Dermis blood vessel endothelial cell (primary cell): ENCODE measurements around the gene PPP1R7. TPM values are rescaled to one million over a fixed set of nuclear protein-coding genes. Genes with fewer than 3 reads are reported as not detected.

Experiments used
- DNase-seq: peaks from one replicate; pipeline ENCODE4 v3.0.0; 2010
- total RNA-seq: library from RNA; depleted of rRNA; stranded (reverse); fragments of >200 nt; gene quantifications from 2 replicates; pipeline ENCODE4 v1.2.3, GENCODE V29; 2014

PPP1R7 gene
- total RNA-seq, 1 donor from 2014 or later = 55.1 TPM

- DNase-seq = no peak
These were observed 9.0 kb upstream of the PPP1R7 start for GRCh38 chr2:241141214-241141770.

GRCh38 chr2:241142063-241142462, 8.2 kb upstream of the PPP1R7 start:
- DNase-seq = no peak

- DNase-seq = no peak
These were observed 7.7 kb upstream of the PPP1R7 start for GRCh38 chr2:241142593-241142992.

- no peak for DNase-seq
These were observed 4.0 kb upstream of the PPP1R7 start for GRCh38 chr2:241146286-241146685.

- no peak for DNase-seq
These were observed 2.9 kb upstream of the PPP1R7 start for GRCh38 chr2:241147336-241147735.

- no peak for DNase-seq
These were observed 2.0 kb upstream of the PPP1R7 start for GRCh38 chr2:241148239-241148638.

- DNase-seq = peak; percentile 96
These were observed 1.2 kb upstream of the PPP1R7 start, which contains the start of gene PASK for GRCh38 chr2:241148891-241149674. Gene PASK (minus strand): TSS chr2:241149472. CDS start chr2:241143032, 6,440 bp downstream.

- DNase-seq = no peak
These were observed 667 bp upstream of the PPP1R7 start for GRCh38 chr2:241149675-241149924.

GRCh38 chr2:241150660-241151530, 628 bp downstream of the PPP1R7 start:
- DNase-seq = no peak

- DNase-seq = no peak
These were observed 1.8 kb downstream of the PPP1R7 start for GRCh38 chr2:241151934-241152660.

GRCh38 chr2:241153616-241154015, 3.3 kb downstream of the PPP1R7 start:
- no peak for DNase-seq

GRCh38 chr2:241154915-241155314, 4.6 kb downstream of the PPP1R7 start:
- no peak for DNase-seq

- DNase-seq = no peak
These were observed 5.7 kb downstream of the PPP1R7 start for GRCh38 chr2:241155936-241156335.

- DNase-seq = no peak
These were observed 6.7 kb downstream of the PPP1R7 start for GRCh38 chr2:241156971-241157441.

- DNase-seq = peak; percentile 60
These were observed 7.7 kb downstream of the PPP1R7 start for GRCh38 chr2:241157841-241158545.

- no peak for DNase-seq
These were observed 8.3 kb downstream of the PPP1R7 start for GRCh38 chr2:241158546-241158900.

- DNase-seq = no peak
These were observed 8.8 kb downstream of the PPP1R7 start for GRCh38 chr2:241159116-241159515.

- DNase-seq = no peak
These were observed 10.1 kb downstream of the PPP1R7 start for GRCh38 chr2:241160318-241160717.

GRCh38 chr2:241161646-241162281, 11.5 kb downstream of the PPP1R7 start:
- no peak for DNase-seq

- no peak for DNase-seq
These were observed 13.4 kb downstream of the PPP1R7 start for GRCh38 chr2:241163601-241164118.

- no peak for DNase-seq
These were observed 18.1 kb downstream of the PPP1R7 start for GRCh38 chr2:241168366-241168765.
